ENCODE data around the gene OLFML2A.
"Not testable (repeated sequence)": the region's sequence is repeated elsewhere in the genome, so short reads cannot be mapped to it uniquely, and the experiment has no call there.

OLFML2A gene

DNA sequence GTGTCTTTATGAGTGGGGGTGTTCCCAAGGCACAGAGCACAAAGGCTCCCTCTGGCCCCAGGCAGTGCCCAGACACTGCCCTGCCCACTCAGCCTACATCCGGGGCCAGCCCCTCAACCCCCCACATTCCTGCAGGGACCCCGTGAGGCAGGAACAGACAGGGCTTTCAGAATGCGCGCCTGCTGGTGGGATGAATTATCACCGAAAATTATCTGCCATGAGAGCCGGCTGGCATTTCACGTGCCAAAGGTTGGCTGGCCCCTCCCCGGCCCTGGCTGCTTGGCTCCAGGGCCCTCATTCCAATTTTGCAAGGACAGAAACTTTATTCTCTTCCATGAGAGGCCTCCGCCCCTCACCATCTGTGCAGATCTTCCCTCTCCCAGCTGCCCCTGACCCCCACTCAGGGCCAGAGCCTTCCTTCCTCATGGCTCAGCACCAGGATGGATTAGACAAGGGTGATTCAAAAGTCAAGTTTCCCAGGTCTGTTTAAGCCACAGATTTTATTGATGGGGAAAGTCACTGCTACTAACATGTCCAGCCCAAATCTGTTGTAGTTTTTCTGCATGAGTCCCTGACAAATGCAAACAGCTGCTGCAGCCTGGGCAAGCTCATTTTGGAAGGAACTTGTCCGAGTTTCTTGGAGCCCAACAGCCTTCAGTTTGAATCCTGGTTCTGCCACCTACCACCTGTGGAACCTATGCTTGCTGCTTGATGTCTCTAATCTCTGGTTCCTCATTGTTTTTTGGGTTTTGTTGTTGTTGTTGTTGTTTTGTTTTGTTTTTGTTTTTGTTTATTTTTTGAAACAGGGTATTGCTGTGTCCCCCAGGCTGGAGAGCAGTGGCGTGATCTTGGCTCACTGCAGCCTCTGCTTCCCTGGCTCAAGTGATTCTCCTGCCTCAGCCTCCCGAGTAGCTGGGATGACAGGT lies 44.0 kb downstream of the OLFML2A start:
- FAIRE-seq (no peak), DNase-seq (ENCODE audit: insufficient read length) (no peak)

DNA sequence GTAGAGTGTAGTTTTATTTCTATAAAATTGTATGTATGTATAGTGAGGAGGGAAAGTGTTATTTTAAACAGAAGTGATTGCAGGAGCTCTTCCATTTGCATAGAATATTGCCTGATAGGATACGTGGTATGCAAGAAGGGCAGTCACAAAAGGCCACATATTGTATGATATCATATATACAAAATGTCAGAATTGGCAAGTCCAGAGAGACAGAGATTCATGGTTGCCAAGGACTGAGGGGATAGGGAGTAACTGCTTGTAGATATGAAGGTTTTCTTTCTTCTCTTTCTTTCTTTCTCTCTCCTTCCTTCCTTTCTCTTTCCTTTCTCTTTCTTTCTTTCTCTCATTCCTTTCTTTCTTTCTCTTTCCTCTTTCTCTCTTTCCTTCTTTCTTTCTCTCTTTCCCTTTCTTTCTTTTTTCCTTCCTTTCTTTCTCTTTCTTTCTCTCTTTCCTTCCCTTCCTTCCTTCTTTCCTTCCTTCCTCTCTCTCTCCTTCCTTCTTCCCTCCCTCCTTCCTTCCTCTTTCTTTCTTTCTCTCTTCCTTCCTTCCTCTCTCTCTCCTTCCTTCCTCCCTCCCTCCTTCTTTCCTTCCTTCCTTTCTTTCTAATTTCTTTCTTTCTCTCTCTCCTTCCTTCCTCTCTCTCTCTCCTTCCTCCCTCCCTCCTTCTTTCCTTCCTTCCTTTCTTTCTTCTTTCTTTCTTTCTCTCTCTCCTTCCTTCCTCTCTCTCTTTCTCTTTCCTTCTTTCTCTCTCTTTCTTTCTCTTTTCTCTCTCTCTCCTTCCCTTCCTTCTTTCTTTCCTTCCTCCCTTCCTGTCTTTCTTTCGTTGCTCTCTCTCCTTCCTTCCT lies 51.8 kb downstream of the OLFML2A start:
- no peak for TF ChIP-seq TAF1 (IDR thresholded peaks at IDR 0.05; ENCODE audit: borderline replicate concordance, low read depth, low read length)
- DNase-seq (ENCODE audit: insufficient read length), result no peak
- no peak for FAIRE-seq

More for the DNA sequence above, 44.0 kb downstream of the OLFML2A start:
- TF ChIP-seq POLR2AphosphoS5 (IDR thresholded peaks at IDR 0.05; ENCODE audit: low read depth, low read length) (no peak), TAF1 (IDR thresholded peaks at IDR 0.05; ENCODE audit: borderline replicate concordance, low read depth, low read length) (no peak), POLR2A (IDR thresholded peaks at IDR 0.05; ENCODE audit: low read depth, low read length) (no peak)

DNA sequence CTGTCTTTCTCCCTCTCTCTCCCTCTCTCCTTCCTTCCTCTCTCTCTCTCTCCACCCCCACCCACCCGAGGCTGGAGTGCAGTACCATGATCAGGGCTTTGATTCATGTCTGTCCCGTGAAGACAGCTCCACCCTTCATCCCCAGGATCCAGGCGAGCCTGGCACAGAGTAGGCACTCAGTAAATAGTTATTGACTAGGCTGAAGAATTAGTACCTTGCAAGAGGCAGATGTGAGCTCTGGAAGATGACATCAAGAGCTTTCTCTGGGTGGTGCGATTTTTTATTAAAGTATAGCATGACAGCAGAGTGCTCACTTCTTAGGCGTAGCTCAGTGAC lies 52.4 kb downstream of the OLFML2A start:
- DNase-seq (ENCODE audit: insufficient read length), result no peak
- no peak for TF ChIP-seq POLR2A (IDR thresholded peaks at IDR 0.05; ENCODE audit: low read depth, low read length)
- no peak for TF ChIP-seq POLR2AphosphoS5 (IDR thresholded peaks at IDR 0.05; ENCODE audit: low read depth, low read length)
- no peak for TF ChIP-seq TAF1 (IDR thresholded peaks at IDR 0.05; ENCODE audit: borderline replicate concordance, low read depth, low read length)
- no peak for FAIRE-seq

DNA sequence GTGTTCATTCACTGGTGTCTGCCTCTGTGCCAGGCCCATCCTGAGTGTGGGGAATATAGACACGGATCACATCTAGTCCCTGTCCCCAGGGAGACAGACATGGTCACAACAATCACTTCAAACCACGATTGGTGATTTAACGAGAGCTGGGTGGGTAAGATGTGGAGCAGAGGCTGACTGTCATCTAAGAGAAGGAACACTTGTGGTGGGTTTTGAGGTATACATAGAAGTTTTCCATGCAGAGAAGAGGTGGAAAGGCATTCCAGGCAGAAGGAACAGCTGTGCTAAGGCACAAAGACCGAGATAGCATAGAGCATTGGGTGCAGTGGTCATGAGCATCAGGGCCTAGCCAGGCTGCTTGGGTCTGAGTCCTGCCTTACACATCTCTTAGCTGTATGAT lies 53.7 kb downstream of the OLFML2A start:
- TF ChIP-seq TAF1 (IDR thresholded peaks at IDR 0.05; ENCODE audit: borderline replicate concordance, low read depth, low read length) (no peak), POLR2AphosphoS5 (IDR thresholded peaks at IDR 0.05; ENCODE audit: low read depth, low read length) (no peak), POLR2A (IDR thresholded peaks at IDR 0.05; ENCODE audit: low read depth, low read length) (no peak)
- FAIRE-seq (no peak), DNase-seq (ENCODE audit: insufficient read length) (no peak)

DNA sequence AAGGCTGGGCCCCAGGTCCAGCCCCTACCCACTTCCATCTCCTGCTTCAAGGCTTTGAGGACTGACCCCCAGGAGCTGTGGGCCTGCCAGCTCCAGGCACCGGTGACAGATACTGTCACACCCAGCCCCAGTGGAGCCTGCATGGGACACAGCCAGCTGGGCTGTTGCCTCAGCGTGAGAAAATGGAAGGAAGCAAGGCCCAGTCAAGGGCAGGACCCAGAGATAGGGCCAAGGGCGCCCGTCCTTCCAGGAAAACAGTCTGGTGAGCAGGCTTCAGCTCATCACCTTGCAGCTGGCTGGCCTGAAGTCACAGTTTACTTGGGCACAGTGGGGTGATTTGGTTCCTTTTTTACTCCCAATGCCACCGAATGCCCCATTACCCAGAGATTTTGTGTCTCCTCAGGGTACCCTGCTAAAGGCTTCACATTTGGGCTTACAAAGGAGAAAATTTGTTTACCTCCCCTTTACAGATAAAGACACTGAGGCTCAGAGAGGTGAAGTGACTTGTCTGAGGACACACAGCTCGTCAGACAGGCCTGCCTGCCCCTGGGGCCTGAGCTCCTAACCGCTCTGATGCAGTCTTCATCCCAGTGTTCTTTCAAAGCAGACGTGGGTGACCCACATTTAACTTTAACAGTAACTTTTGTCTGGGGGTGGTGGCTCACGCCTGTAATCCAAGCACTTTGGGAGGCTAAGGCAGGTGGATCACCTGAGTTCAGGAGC lies 54.9 kb downstream of the OLFML2A start:
- FAIRE-seq (no peak), DNase-seq (ENCODE audit: insufficient read length) (no peak)
- TF ChIP-seq TAF1 (IDR thresholded peaks at IDR 0.05; ENCODE audit: borderline replicate concordance, low read depth, low read length) (no peak), POLR2AphosphoS5 (IDR thresholded peaks at IDR 0.05; ENCODE audit: low read depth, low read length) (no peak)

DNA sequence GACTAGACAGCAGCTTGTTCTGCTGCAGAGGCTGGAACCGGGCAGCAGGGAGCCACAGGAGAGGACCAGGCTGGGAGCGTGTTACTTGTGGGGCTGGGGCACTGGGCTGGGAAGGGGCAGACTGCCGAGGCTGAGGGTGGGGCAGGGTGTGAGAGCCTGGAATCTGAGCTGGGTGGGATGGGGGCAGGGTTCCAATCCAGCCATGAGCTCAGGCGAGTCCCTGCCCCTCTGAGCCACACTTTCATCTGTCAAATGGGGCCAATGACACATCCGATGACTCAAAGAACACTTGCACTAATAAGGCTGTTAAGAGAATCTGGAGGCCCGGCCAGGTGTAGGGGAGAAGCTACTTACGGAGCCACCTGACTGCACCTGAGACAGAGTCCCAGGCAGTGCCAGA lies 57.7 kb downstream of the OLFML2A start:
- TF ChIP-seq TAF1 (IDR thresholded peaks at IDR 0.05; ENCODE audit: borderline replicate concordance, low read depth, low read length) (no peak), POLR2AphosphoS5 (IDR thresholded peaks at IDR 0.05; ENCODE audit: low read depth, low read length) (no peak), POLR2A (IDR thresholded peaks at IDR 0.05; ENCODE audit: low read depth, low read length) (no peak)
- no peak for FAIRE-seq
- DNase-seq (ENCODE audit: insufficient read length), result no peak

DNA sequence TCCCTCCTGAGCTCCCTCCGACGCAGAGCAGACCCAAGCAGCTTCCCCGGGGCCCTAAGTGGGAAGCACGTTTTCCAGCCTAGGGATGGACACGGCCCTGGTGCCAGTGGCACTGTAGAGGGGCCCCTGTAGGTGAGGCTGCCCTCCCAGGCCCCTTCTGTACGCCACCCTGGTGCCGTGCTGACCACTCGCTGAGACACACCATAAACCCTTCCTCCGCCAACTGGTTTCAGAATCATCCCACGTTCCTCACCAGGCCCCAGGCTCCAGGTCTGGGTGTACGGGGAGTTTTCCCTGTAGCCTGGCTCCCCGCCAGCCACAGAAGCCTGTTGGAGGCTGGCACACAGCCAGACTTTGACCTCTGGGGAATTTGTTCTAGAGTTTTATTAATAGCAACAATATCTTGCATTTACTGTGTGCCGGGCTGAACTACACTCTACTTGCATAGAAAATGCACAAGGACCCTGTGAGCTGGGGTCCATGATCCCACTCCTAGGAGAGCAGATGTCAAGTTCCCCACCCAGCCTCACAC lies 58.2 kb downstream of the OLFML2A start:
- DNase-seq (ENCODE audit: insufficient read length) (no peak), FAIRE-seq (no peak)
- TF ChIP-seq TAF1 (IDR thresholded peaks at IDR 0.05; ENCODE audit: borderline replicate concordance, low read depth, low read length), result no peak

DNA sequence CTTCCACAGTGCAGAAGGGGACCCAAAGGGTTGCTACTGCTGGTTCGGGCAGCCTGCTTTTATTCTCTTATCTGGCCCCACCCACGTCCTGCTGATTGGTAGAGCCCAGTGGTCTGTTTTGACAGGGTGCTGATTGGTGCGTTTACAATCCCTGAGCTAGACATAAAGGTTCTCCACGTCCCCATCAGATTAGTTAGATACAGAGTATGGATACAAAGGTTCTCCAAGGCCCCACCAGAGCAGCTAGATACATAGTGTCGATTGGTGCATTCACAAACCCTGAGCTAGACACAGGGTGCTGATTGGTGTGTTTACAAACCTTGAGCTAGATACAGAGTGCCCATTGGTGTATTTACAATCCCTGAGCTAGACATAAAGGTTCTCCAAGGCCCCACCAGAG lies 61.2 kb downstream of the OLFML2A start:
- not testable (repeated sequence) for DNase-seq (ENCODE audit: insufficient read length); FAIRE-seq

DNA sequence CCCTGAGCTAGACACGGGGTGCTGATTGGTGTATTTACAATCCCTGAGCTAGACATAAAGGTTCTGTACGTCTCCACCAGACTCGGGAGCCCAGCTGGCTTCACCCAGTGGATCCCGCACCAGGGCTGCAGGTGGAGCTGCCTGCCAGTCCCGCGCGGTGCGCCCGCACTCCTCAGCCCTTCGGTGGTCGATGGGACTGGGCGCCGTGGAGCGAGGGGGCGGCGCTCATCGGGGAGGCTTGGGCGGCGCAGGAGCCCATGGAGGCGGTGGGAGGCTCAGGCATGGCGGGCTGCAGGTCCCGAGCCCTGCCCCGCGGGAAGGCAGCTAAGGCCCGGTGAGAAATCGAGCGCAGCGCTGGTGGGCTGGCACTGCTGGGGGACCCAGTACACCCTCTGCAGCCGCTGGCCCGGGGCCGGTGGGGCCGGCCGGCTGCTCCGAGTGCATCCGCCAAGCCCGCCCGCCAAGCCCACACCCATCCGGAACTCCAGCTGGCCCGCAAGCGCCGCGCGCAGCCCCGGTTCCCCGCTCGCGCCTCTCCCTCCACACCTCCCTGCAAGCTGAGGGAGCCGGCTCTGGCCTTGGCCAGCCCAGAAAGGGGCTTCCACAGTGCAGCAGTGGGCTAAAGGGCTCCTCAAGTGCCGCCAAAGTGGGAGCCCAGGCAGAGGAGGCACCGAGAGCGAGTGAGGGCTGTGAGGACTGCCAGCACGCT lies 61.8 kb downstream of the OLFML2A start:
- not testable (repeated sequence) for FAIRE-seq; DNase-seq (ENCODE audit: insufficient read length)

DNA sequence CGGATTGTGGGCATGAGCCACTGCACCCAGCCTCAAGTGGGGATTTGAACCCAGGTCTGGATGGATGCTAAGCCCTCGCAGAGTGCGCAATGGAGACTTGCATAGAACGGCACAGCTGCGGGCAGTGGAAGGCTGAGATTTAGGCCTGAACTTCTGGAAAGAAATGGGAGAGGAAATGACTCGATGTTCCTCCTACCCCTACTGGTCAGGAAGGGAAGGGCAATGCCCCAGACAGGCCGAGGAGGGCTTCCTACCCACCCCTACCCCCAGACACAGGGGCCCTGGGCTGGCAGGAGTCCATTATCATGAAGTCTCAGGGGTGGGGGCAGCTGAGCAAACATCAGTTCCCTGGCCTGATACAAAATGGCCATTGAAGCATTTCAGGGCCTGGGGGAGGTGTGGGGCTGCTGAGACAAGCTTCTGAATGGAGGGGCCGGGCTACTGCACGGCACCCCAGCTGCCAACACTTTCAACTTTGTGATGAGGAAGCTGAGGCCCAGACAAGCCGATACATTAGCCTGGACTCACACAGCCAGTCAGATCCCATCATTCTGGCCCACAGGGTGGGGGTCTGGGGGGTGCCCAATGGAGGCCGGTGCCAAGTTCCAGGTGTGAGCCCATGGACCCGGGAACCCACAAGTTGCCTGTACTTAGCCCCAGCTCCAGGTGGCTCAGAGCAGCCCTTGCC lies 62.8 kb downstream of the OLFML2A start:
- TF ChIP-seq POLR2A (IDR thresholded peaks at IDR 0.05; ENCODE audit: low read depth, low read length) (no peak), POLR2AphosphoS5 (IDR thresholded peaks at IDR 0.05; ENCODE audit: low read depth, low read length) (no peak), TAF1 (IDR thresholded peaks at IDR 0.05; ENCODE audit: borderline replicate concordance, low read depth, low read length) (no peak)
- peak; percentile 24 for FAIRE-seq
- no peak for DNase-seq (ENCODE audit: insufficient read length)

DNA sequence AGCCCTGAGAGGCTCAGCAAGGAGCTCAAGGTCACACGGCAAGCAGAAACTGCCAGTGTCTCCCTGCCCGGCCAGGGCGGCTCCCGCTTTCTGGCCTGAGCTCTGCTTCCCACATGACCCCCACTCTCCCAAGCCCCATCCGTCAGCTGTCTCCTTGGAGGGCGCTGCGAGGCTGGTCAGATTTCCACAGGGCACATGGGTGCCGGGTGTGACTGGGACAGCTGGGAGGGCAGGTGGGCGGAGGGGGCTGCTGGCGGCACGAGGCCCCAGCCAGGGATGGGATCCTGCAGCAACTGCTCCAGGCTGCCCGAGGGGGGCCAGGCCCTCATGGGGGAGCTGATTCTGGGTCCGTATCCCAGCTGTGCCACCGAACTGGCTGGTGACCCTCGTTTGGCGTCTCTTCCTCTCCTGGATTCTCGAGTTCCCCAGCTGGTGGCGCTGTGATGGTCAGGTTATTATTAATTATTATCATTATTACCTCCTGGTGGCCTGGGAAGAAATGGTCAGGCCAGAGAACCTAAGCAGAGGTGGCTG lies 63.4 kb downstream of the OLFML2A start:
- TF ChIP-seq POLR2A (IDR thresholded peaks at IDR 0.05; ENCODE audit: low read depth, low read length) (no peak), TAF1 (IDR thresholded peaks at IDR 0.05; ENCODE audit: borderline replicate concordance, low read depth, low read length) (no peak), POLR2AphosphoS5 (IDR thresholded peaks at IDR 0.05; ENCODE audit: low read depth, low read length) (no peak)
- FAIRE-seq (no peak), DNase-seq (ENCODE audit: insufficient read length) (no peak)

Measured in GM12892 (cell line).